ENCODE results near the gene ARMC2.
A peak's percentile ranks its signal among the peaks of the same experiment; 100 is the strongest.

Gene ARMC2

GRCh38 chr6:108995296-108995695 is 147.1 kb downstream of the ARMC2 start:
- H3K4me3 ChIP-seq: no peak overlapping the region
- H3K27ac ChIP-seq: no peak overlapping the region
- no peak for TF ChIP-seq CTCF (IDR thresholded peaks at IDR 0.05)
- DNase-seq (ENCODE audit: low spot score): no peak

- H3K27ac ChIP-seq: no peak overlapping the region
- DNase-seq (ENCODE audit: low spot score): no peak
Observed at GRCh38 chr6:108996208-108996607, 148.0 kb downstream of the ARMC2 start.

GRCh38 chr6:108998485-108998884 is 150.3 kb downstream of the ARMC2 start:
- Histone ChIP-seq H3K4me3 (no peak overlapping the region), H3K27ac (no peak overlapping the region)
- no peak for DNase-seq (ENCODE audit: low spot score)
- no peak for TF ChIP-seq CTCF (IDR thresholded peaks at IDR 0.05)

More at GRCh38 chr6:108996208-108996607, 148.0 kb downstream of the ARMC2 start:
- TF ChIP-seq CTCF (IDR thresholded peaks at IDR 0.05): no peak
- no peak overlapping the region for H3K4me3 ChIP-seq

GRCh38 chr6:108999428-108999827 is 151.2 kb downstream of the ARMC2 start:
- Histone ChIP-seq H3K27ac (no peak overlapping the region), H3K4me3 (no peak overlapping the region)
- no peak for DNase-seq (ENCODE audit: low spot score)
- TF ChIP-seq CTCF (IDR thresholded peaks at IDR 0.05): no peak

- H3K27ac ChIP-seq: no peak overlapping the region
- no peak overlapping the region for H3K4me3 ChIP-seq
- TF ChIP-seq CTCF (IDR thresholded peaks at IDR 0.05): no peak
- no peak for DNase-seq (ENCODE audit: low spot score)
Observed at GRCh38 chr6:109000289-109000688, 152.1 kb downstream of the ARMC2 start.

GRCh38 chr6:109001291-109001894 is 153.2 kb downstream of the ARMC2 start:
- no peak for TF ChIP-seq CTCF (IDR thresholded peaks at IDR 0.05)
- H3K27ac ChIP-seq: peak overlapping the region; percentile 55 to 80
- H3K4me3 ChIP-seq: peak overlapping the region; percentile 57
- no peak for DNase-seq (ENCODE audit: low spot score)

GRCh38 chr6:109002051-109002697 is 154.0 kb downstream of the ARMC2 start:
- peak overlapping the region; percentile 57 for H3K4me3 ChIP-seq

More at GRCh38 chr6:109002051-109002697, 154.0 kb downstream of the ARMC2 start:
- DNase-seq (ENCODE audit: low spot score): no peak
- peak overlapping the region; percentile 55 to 80 for H3K27ac ChIP-seq
- TF ChIP-seq CTCF (IDR thresholded peaks at IDR 0.05): no peak

All from coronary artery (tissue), 2 donors.